Sigmoid colon (tissue), 7 donors: ENCODE results near the gene FBXO27. TPM values are rescaled to one million over a fixed set of nuclear protein-coding genes. Genes with fewer than 3 reads are reported as not detected.

Experiments used
- DNase-seq: peaks from one replicate; pipeline ENCODE4 v3.0.0-alpha.2; 2019
- H3K27ac ChIP-seq, 4 donors: fragments of 200-600 bp; sonication (generic); one replicate each; pipeline ENCODE4 v1.5.1; 2016 to 2019; ENCODE audit warnings: mild to moderate bottlenecking in 1 of 4
- H3K27me3 ChIP-seq, 3 donors: fragments of 200-600 bp; sonication (generic); one replicate each; pipeline ENCODE4 v1.5.1; 2019; ENCODE audit warnings: mild to moderate bottlenecking in 1 of 3
- H3K36me3 ChIP-seq, 4 donors: fragments of 200-600 bp; sonication (generic); one replicate each; pipeline ENCODE4 v1.5.1; 2016 to 2019
- H3K4me1 ChIP-seq, 4 donors: fragments of 200-600 bp; sonication (generic); one replicate each; pipeline ENCODE4 v1.5.1; 2017 to 2019
- H3K4me3 ChIP-seq, 4 donors: fragments of 200-600 bp; sonication (generic); one replicate each; pipeline ENCODE4 v1.5.1; 2017 to 2019; ENCODE audit warnings: mild to moderate bottlenecking in 2 of 4, moderate library complexity in 1 of 4
- H3K9me3 ChIP-seq, 4 donors: fragments of 200-600 bp in 3 of 4; sonication (generic) in 3 of 4; one replicate each; pipeline versions ENCODE4 v1.5.1 to v1.6.1; 2013 to 2019
- EP300 ChIP-seq, 4 donors: sonication (generic); formaldehyde crosslinking; IDR thresholded peaks; one replicate each; pipeline ENCODE4 v1.6.1; 2017; ENCODE audit warnings: antibody characterized with exemption in 4 of 4
- POLR2A ChIP-seq, 2 donors: fragments of 450-650 bp; IDR thresholded peaks; one replicate each; pipeline ENCODE4 v1.6.1; 2016; ENCODE audit warnings: antibody characterized with exemption in 2 of 2, mild to moderate bottlenecking in 2 of 2, moderate library complexity in 2 of 2
- POLR2AphosphoS5 ChIP-seq, 4 donors: sonication (generic); formaldehyde crosslinking; IDR thresholded peaks; one replicate each; pipeline ENCODE4 v1.6.1; 2017; ENCODE audit warnings: antibody characterized with exemption in 4 of 4
- WGBS, 2 donors: extraction: QIAGEN DNeasy Blood & Tissue Kit; methylation state at CpG; one replicate each; pipeline ENCODE4 v1.1.7; 2013; 5-methylcytosine and 5-hydroxymethylcytosine counted together
- intact Hi-C: fragments of 100-400 bp; cut with DNase I; formaldehyde crosslinking; loops from one replicate; pipeline ENCODE4 v1.15.1; 2023
- polyA plus RNA-seq, 3 donors: library from polyadenylated mRNA; stranded (reverse); fragments of 200-250 nt; gene quantifications; one replicate each; pipeline ENCODE4 v1.2.3, GENCODE V29; 2013
- total RNA-seq, 4 donors: library from RNA; depleted of rRNA; stranded (reverse); fragments of >200 nt; gene quantifications; one replicate each; pipeline ENCODE4 v1.1.0, GENCODE V29; 2016
- TF ChIP-seq, protein P1 (sequence below), 4 experiments: fragments of 450-650 bp in 3 of 4; fragments of 200-600 bp in 1 of 4; IDR thresholded peaks; one replicate each; pipeline ENCODE4 v1.5.1; 2016 to 2019; ENCODE audit warnings: antibody characterized with exemption in 4 of 4, mild to moderate bottlenecking in 3 of 4, moderate library complexity in 2 of 4
- donor health status: healthy with polysubstance abuse.
- donor health status: Bipolar disorder and iron deficiency.
- donor health status: healthy.

FBXO27 gene
- total and polyA plus RNA-seq, 7 donors, result 0.23 to 17.7 (median 3.0) TPM

DNA sequence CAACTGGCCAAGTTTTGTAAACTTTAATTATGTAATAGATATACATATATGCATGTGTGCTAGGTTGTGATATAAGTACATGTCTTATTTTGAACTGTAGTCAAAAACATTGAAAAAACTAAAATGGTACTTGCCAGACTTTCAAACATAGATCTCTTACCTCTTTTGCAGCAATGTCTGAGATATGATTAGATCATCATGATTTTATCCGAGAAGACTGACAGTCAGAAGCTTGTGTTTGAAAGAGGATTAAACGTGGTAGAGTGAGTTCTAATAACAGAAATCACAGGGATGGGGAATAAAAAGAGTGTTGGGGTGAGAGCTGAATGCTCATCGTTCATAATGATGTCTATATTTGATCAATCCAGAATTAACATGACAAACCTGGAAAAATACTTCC is 33.6 kb upstream of the FBXO27 start:
- DNase-seq, result no peak
- WGBS, 2 donors, result 68 to 80% methylated on average over 3 of the region's 3 CpGs
- no peak for TF ChIP-seq EP300 (IDR thresholded peaks at IDR 0.05)
- TF ChIP-seq, protein P1, sequence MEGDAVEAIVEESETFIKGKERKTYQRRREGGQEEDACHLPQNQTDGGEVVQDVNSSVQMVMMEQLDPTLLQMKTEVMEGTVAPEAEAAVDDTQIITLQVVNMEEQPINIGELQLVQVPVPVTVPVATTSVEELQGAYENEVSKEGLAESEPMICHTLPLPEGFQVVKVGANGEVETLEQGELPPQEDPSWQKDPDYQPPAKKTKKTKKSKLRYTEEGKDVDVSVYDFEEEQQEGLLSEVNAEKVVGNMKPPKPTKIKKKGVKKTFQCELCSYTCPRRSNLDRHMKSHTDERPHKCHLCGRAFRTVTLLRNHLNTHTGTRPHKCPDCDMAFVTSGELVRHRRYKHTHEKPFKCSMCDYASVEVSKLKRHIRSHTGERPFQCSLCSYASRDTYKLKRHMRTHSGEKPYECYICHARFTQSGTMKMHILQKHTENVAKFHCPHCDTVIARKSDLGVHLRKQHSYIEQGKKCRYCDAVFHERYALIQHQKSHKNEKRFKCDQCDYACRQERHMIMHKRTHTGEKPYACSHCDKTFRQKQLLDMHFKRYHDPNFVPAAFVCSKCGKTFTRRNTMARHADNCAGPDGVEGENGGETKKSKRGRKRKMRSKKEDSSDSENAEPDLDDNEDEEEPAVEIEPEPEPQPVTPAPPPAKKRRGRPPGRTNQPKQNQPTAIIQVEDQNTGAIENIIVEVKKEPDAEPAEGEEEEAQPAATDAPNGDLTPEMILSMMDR (IDR thresholded peaks at IDR 0.05), result no peak
- TF ChIP-seq POLR2AphosphoS5 (IDR thresholded peaks at IDR 0.05), result no peak
- TF ChIP-seq POLR2A (IDR thresholded peaks at IDR 0.05), result no peak
- Histone ChIP-seq H3K27me3 (peaks cover 0 to 9% (median 0%) of the 10 kb centered on the region in 3 donors), H3K4me3 (no peak overlapping the region), H3K36me3 (no peaks in the 10 kb centered on the region), H3K9me3 (no peaks in the 10 kb centered on the region), H3K27ac (no peak overlapping the region), H3K4me1 (no peaks in the 10 kb centered on the region)
- intact Hi-C loops, result no loop called here

DNA sequence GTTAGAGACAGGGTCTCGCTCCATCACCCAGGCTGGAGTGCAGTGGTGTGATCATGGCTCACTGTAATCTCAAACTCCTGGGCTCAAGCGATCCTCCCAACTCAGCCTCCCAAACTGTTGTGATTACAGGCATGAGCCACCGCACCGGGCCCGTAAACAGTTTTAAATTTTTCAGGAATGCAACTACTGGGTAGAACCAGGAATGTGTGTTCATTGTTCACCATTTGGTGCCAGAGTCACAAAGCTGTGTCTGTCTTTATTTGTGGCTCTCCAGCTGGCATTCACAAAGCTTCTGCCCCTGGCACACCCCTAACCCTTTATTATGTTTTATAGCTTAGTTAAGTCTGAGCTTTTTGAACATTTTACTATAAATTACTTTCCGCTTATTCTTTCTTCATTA is 32.1 kb upstream of the FBXO27 start:
- intact Hi-C loops, result no loop called here
- H3K36me3 ChIP-seq, result no peaks in the 10 kb centered on the region
- H3K4me3 ChIP-seq, result no peak overlapping the region
- peaks cover 0 to under 1% (median 0%) of the 10 kb centered on the region in 3 donors for H3K27me3 ChIP-seq
- WGBS, 2 donors, result 89 to 91% methylated on average over 6 of the region's 6 CpGs
- no peak overlapping the region for H3K27ac ChIP-seq
- H3K4me1 ChIP-seq, result no peaks in the 10 kb centered on the region
- TF ChIP-seq POLR2AphosphoS5 (IDR thresholded peaks at IDR 0.05) (no peak), EP300 (IDR thresholded peaks at IDR 0.05) (no peak), POLR2A (IDR thresholded peaks at IDR 0.05) (no peak)
- TF ChIP-seq, protein P1 (IDR thresholded peaks at IDR 0.05), result no peak
- no peak for DNase-seq
- H3K9me3 ChIP-seq, result no peaks in the 10 kb centered on the region

DNA sequence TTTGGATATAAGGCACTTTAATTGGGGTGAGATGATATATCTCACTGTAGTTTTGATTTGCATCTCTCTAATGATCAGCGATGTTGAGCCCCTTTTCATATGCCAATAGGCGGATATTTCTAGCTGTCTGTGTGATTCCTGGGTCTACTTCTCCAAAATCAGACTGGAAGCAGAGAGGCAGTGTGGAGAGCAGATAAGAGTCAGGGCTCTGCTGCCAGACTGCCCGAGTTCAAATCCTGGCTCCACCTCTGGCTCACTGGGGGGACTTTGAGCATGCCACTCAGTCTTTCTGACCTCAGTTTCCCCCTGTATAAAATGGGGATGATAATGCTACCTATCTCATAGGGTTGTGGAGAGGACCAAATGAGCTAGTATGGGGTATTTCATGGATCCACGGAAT is 27.8 kb upstream of the FBXO27 start:
- Histone ChIP-seq H3K4me1 (no peaks in the 10 kb centered on the region), H3K27me3 (peaks cover 0 to 4% (median 0%) of the 10 kb centered on the region in 3 donors), H3K27ac (no peak overlapping the region), H3K36me3 (no peaks in the 10 kb centered on the region), H3K9me3 (no peaks in the 10 kb centered on the region), H3K4me3 (no peak overlapping the region)
- no peak for DNase-seq
- 69 to 76% methylated on average over 4 of the region's 4 CpGs for WGBS, 2 donors
- TF ChIP-seq, protein P1 (IDR thresholded peaks at IDR 0.05), result no peak
- no peak for TF ChIP-seq POLR2AphosphoS5 (IDR thresholded peaks at IDR 0.05)
- no peak for TF ChIP-seq POLR2A (IDR thresholded peaks at IDR 0.05)
- no peak for TF ChIP-seq EP300 (IDR thresholded peaks at IDR 0.05)
- intact Hi-C loops, result no loop called here

DNA sequence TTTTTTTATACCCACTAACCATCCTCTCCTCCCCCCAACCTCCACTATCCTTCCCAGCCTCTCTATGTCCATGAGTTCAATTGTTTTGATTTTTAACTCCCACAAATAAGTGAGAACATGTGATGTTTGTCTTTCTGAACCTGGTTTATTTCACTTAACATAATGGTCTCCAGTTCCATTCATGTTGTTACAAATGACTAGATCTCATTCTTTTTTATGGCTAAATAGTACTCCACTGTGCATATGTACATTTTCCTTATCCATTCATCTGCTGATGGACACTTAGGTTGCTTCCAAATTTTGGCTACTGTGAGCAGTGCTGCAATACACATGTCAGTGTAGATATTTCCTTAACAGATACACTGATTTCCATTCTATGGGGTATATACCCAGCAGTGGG is 27.0 kb upstream of the FBXO27 start:
- H3K4me1 ChIP-seq, result no peaks in the 10 kb centered on the region
- intact Hi-C loops, result no loop called here
- H3K27ac ChIP-seq, result no peak overlapping the region
- H3K9me3 ChIP-seq, result no peaks in the 10 kb centered on the region
- no peaks in the 10 kb centered on the region for H3K36me3 ChIP-seq
- H3K27me3 ChIP-seq, result peaks cover 0 to 4% (median 0%) of the 10 kb centered on the region in 3 donors
- no peak for DNase-seq
- TF ChIP-seq EP300 (IDR thresholded peaks at IDR 0.05) (no peak), POLR2AphosphoS5 (IDR thresholded peaks at IDR 0.05) (no peak), POLR2A (IDR thresholded peaks at IDR 0.05) (no peak)
- TF ChIP-seq, protein P1 (IDR thresholded peaks at IDR 0.05), result no peak
- no peak overlapping the region for H3K4me3 ChIP-seq

DNA sequence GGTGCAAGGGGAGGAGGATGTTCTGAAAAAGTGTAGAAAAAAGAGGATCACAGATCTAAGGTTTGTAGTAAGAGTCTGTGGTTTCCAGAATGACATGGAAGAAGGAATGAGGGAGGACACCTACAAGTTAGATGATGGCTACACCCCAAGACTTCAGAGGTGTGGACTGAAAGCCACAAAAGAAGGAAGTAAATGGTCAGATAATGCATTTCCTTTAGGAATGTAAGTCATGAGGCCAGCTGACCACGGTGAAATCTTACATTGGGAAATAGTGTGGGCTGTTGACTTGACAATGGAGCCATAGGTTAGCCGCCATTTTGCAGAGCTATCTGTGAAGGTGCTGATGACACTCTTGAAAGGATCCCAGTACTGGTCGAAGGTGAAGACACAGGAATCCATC is 25.3 kb upstream of the FBXO27 start:
- WGBS, 2 donors, result 76 to 77% methylated on average over 3 of the region's 3 CpGs
- Histone ChIP-seq H3K27ac (no peak overlapping the region), H3K9me3 (no peaks in the 10 kb centered on the region), H3K4me1 (no peaks in the 10 kb centered on the region), H3K36me3 (no peaks in the 10 kb centered on the region), H3K27me3 (peaks cover 0 to 4% (median 0%) of the 10 kb centered on the region in 3 donors), H3K4me3 (no peak overlapping the region)
- intact Hi-C loops, result no loop called here
- DNase-seq, result no peak
- TF ChIP-seq, protein P1 (IDR thresholded peaks at IDR 0.05), result no peak
- no peak for TF ChIP-seq POLR2A (IDR thresholded peaks at IDR 0.05)
- TF ChIP-seq EP300 (IDR thresholded peaks at IDR 0.05), result no peak
- no peak for TF ChIP-seq POLR2AphosphoS5 (IDR thresholded peaks at IDR 0.05)
